OCI-LY7 (cell line): ENCODE data around the gene SSTR5.

Source experiments
- CTCF ChIP-seq: fragments of 200-600 bp; sonication (generic); conservative IDR thresholded peaks from 2 replicates; pipeline ENCODE4 v1.5.1; 2014; ENCODE audit warnings: mild to moderate bottlenecking, antibody characterized with exemption, low read length, moderate library complexity, mixed read lengths
- EZH2phosphoT487 ChIP-seq: fragments of 200-600 bp; sonication (generic); IDR thresholded peaks from 2 replicates; pipeline ENCODE4 v1.6.1; 2018; ENCODE audit warnings: low read depth, borderline replicate concordance, mild to moderate bottlenecking, mixed run types, antibody characterized with exemption, low read length, moderate library complexity, mixed read lengths

DNA sequence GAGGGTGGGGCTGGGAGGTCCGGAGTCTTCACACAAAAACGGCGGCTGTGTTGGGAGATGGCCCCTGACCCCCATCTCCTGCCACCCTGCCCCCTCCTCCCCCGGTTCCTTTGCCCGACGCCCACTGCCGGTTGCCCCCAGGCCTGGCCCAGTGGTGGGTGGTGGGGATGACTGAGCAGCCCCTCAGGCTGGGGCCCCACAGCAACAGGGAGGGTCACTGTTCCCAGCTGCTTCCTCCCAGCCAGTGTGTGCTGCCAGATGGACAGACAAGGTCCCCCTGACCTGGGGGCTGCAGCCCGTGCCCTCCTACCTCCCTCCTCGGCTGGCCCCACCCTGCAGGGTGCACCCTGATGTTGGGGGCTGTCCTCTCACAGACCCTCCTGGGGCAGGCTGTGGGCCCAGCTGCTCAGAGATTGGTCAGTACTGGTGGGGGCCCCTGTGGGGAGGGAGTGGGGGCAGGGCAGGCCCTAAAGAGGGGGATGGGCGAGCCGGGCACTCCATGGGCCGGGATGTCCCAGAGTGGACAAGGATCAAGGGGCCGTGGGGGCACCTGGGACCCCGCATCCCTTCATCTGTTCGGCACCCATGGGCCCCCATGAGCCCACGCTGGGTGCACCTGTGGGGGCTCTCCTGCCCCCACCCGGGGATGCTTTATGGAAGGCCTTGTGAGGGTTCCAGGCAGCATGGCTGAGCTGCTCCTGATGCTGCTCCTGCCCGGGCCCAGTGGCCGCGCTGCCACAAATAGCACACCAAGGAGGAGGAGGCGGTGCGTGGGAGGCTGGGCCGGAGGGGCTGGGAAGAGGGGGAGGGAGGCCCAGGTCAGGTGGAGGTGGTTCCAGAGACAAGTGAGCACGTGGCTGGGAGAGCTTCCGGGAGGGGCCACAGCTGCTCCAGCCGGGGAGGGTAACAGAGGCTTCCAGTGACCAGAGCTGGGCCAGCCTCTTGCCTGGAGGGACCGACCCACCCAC is 18.4 kb downstream of the SSTR5 start:
- TF ChIP-seq CTCF, result no peak
- no peak for TF ChIP-seq EZH2phosphoT487
